Lung (tissue), 12 donors: ENCODE measurements around the gene DUSP28. TPM values are rescaled to one million over a fixed set of nuclear protein-coding genes. Genes with fewer than 3 reads are reported as not detected.

Experiments used
- ATAC-seq: fragments of 200-7000 bp; cut with Tn5 transposase; one replicate; pipeline ENCODE4 v1.9.1; 2020; ENCODE audit warnings: moderate number of reproducible peaks; ENCODE audit not compliant: insufficient read depth, low FRiP score
- DNase-seq, 3 donors: peaks; one replicate each; pipeline ENCODE4 v3.0.0-alpha.2; 2013 to 2017
- H3K27ac ChIP-seq, 2 donors: one replicate each; pipeline ENCODE4 v1.5.1; 2013; ENCODE audit warnings: mild to moderate bottlenecking in 2 of 2, moderate library complexity in 2 of 2, control low read depth in 1 of 2, inconsistent platforms in 1 of 2, low read depth in 1 of 2, low read length in 1 of 2
- H3K27me3 ChIP-seq, 3 donors: one replicate each; pipeline ENCODE4 v1.5.1; 2013; ENCODE audit warnings: low read length in 2 of 3; ENCODE audit not compliant: control insufficient read depth in 3 of 3, insufficient read depth in 3 of 3
- H3K36me3 ChIP-seq, 4 donors: one replicate each; pipeline ENCODE4 v1.5.1; 2013; ENCODE audit warnings: low read length in 4 of 4, mild to moderate bottlenecking in 1 of 4, moderate library complexity in 1 of 4; ENCODE audit not compliant: control insufficient read depth in 4 of 4, insufficient read depth in 4 of 4
- H3K4me1 ChIP-seq, 5 donors: one replicate each; pipeline ENCODE4 v1.5.1; 2013; ENCODE audit warnings: low read length in 5 of 5, mild to moderate bottlenecking in 2 of 5, moderate library complexity in 1 of 5; ENCODE audit not compliant: control insufficient read depth in 5 of 5, insufficient read depth in 5 of 5
- H3K4me3 ChIP-seq: one replicate; pipeline ENCODE4 v1.5.1; 2013; ENCODE audit warnings: mild to moderate bottlenecking, control low read depth, moderate library complexity
- H3K9ac ChIP-seq, 2 donors: one replicate each; pipeline ENCODE4 v1.5.1; 2013; ENCODE audit warnings: low read length in 2 of 2, control low read depth in 1 of 2; ENCODE audit not compliant: insufficient read depth in 1 of 2
- H3K9me3 ChIP-seq, 4 donors: one replicate each; pipeline ENCODE4 v1.5.1; 2013; ENCODE audit warnings: low read length in 3 of 4, mild to moderate bottlenecking in 1 of 4, moderate library complexity in 1 of 4; ENCODE audit not compliant: control insufficient read depth in 4 of 4, insufficient read depth in 3 of 4
- WGBS, 2 donors: extraction: QIAGEN DNeasy Blood & Tissue Kit; methylation state at CpG; one replicate each; pipeline ENCODE4 v1.1.7; 2013; 5-methylcytosine and 5-hydroxymethylcytosine counted together
- polyA plus RNA-seq, 2 donors: library from polyadenylated mRNA; stranded (reverse); fragments of 200-250 nt; gene quantifications; one replicate each; pipeline ENCODE4 v1.2.1, GENCODE V29; 2013
- total RNA-seq, 2 donors: library from RNA; depleted of rRNA in 1 of 2; stranded (reverse); fragments of >200 nt in 1 of 2; gene quantifications; one replicate each; pipeline ENCODE4 v1.2.1, GENCODE V29; 2014 to 2021
- TF ChIP-seq, protein P1 (sequence below): IDR thresholded peaks from 2 replicates; pipeline ENCODE4 v1.5.1; 2012; ENCODE audit warnings: mild to moderate bottlenecking; ENCODE audit errors: control extremely low read depth, extremely low read depth
- donor health status: control.
- donor health status: control.
- donor health status: Bipolar disorder and iron deficiency.
- donor health status: healthy.
- donor health status: DM: yes; HTN: yes; CAD: no.

The DUSP28 gene
- total and polyA plus RNA-seq, 4 donors = 2.8 to 7.7 (median 5.2) TPM

DNA sequence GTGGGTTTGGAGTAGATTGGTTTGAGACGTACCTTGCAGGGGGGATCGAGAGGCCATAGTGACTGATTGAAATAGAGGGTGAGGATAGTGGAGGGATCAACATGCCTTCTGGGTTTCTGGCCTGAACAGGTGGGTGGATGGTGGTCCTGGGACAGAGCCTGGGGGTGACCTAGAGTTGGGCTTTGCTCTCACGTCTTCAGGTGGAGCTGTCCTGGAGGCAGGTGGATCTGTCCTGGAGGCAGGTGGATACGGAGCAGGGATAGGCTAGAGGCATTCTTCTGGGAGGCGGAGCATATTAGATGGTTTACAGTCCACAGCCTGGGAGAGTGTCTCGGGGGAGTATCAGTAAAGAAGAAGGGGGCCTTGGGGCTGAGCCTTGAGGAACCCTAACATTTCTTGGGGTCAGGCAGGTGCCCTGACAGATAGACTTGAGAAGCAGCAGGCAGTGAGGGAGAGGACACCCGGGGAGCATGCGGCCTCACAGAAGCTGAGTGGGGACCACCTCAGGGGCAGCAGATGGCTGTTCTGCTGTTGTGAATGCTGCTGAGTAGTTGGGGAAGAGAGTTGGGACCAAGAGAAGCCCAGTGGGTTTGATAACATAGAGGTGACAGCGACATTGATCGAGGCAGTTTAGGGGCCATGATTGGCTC, 28.0 kb downstream of the DUSP28 start:
- no peak for DNase-seq
- H3K4me1 ChIP-seq = peaks cover 0 to 28% (median 15%) of the 10 kb centered on the region in 5 donors

DNA sequence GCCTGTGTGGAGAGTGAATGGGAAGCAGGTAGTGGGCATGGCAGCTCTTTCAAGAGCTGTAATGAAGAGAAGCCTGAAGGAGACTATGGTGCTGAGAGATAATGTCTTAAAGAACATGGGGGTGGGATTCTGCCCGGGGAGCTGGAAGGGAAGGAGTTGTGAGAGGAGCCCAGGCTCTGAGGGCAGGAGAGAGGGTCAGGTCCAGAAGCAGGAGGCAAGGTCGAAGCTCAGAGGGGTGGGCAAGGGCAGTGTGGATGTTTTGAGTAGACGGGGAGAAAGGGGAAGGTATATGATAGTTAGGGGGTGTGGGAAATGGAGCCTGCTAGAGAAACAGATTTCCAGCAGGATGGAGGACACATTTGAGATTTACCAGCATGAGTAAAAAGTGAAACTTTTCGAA, 28.5 kb downstream of the DUSP28 start:
- DNase-seq (no peak), ATAC-seq (no peak)
- Histone ChIP-seq H3K9me3 (no peaks in the 10 kb centered on the region), H3K9ac (no peak overlapping the region), H3K4me3 (no peak overlapping the region), H3K36me3 (peaks cover 0 to 32% (median 6%) of the 10 kb centered on the region in 4 donors), H3K4me1 (peaks cover 0 to 28% (median 15%) of the 10 kb centered on the region in 5 donors), H3K27me3 (no peaks in the 10 kb centered on the region), H3K27ac (no peak overlapping the region)
- WGBS, 2 donors = 82% methylated on average over 4 of the region's 4 CpGs
- TF ChIP-seq, protein P1, sequence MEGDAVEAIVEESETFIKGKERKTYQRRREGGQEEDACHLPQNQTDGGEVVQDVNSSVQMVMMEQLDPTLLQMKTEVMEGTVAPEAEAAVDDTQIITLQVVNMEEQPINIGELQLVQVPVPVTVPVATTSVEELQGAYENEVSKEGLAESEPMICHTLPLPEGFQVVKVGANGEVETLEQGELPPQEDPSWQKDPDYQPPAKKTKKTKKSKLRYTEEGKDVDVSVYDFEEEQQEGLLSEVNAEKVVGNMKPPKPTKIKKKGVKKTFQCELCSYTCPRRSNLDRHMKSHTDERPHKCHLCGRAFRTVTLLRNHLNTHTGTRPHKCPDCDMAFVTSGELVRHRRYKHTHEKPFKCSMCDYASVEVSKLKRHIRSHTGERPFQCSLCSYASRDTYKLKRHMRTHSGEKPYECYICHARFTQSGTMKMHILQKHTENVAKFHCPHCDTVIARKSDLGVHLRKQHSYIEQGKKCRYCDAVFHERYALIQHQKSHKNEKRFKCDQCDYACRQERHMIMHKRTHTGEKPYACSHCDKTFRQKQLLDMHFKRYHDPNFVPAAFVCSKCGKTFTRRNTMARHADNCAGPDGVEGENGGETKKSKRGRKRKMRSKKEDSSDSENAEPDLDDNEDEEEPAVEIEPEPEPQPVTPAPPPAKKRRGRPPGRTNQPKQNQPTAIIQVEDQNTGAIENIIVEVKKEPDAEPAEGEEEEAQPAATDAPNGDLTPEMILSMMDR = no peak

More for the DNA sequence above, 28.0 kb downstream of the DUSP28 start:
- Histone ChIP-seq H3K27ac (no peak overlapping the region), H3K36me3 (peaks cover 0 to 28% (median 6%) of the 10 kb centered on the region in 4 donors), H3K4me3 (no peak overlapping the region), H3K9ac (peak overlapping the region; percentile 8 to 37), H3K27me3 (no peaks in the 10 kb centered on the region), H3K9me3 (no peaks in the 10 kb centered on the region)
- TF ChIP-seq, protein P1 = no peak
- WGBS, 2 donors = 83 to 91% methylated on average over 10 of the region's 10 CpGs
- ATAC-seq = no peak

DNA sequence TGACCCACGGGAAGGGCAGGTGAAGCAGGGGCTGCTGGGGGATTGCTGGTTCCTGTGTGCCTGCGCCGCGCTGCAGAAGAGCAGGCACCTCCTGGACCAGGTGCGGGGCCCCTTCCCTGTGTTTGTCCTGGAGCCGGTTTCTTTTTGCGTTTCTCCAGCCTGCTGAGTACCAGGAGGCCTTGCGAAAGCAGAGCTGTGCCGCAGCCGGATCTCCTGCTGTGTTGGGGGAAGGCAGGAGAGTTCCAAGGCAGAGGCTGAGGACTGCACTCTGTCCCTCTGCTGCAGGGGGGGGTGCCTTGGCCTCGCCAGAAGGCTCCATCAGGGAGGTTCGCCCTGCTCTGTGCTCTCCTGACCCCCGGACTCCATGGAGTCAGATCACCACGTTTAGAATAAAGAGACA, 29.2 kb downstream of the DUSP28 start:
- ATAC-seq (no peak), DNase-seq (no peak)
- H3K36me3 ChIP-seq = peaks cover 0 to 36% (median 6%) of the 10 kb centered on the region in 4 donors
- no peak overlapping the region for H3K4me3 ChIP-seq
- H3K9me3 ChIP-seq = no peaks in the 10 kb centered on the region
- WGBS, 2 donors = 87 to 89% methylated on average over 14 of the region's 14 CpGs
- TF ChIP-seq, protein P1 = no peak
- peaks cover 0 to 33% (median 15%) of the 10 kb centered on the region in 5 donors for H3K4me1 ChIP-seq
- no peak overlapping the region for H3K27ac ChIP-seq
- H3K9ac ChIP-seq = no peak overlapping the region
- no peaks in the 10 kb centered on the region for H3K27me3 ChIP-seq
